Measurements from ENCODE around the gene MPRIP. TPM values are rescaled to one million over a fixed set of nuclear protein-coding genes. Genes with fewer than 3 reads are reported as not detected.

Gene MPRIP
- total RNA-seq, 2 donors from 2014 or later, result 84.3 to 258 TPM

DNA sequence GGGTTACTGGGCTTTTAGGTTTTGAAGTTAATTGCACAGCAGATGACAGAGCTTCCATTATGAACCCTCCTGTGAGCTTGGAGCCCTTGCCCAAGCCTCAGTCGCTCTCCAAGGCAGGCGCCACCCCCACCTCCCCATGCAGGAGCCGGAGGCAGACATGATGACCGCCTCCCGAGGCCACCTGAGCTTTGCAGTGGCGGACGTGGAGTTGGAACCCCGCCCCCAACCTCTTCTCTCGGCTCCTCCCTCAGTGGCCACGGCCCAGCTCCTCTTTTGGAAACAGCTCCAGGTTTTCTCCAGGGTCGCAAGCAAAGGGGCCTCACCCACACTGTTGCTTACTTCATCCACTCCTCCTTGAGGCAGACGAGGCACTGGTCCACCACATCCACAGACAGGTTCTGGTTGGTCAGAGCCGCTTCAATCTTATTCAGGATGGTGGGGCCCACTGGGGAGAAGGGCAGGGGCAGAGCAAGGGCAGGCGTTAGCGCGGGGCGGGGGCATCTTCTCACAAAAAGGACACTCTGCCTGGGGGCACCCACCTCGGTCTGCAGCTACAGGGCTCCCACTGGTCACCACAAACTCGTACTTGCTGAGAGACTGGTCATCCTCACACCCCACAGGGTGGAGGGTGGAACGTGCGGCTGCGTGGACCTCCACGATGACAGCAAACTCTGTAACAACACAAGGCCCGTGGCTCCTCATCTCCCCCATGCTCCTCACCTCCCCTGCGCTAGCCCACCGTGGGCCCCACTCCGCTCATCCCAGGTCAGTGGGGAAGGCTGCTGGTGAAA, 172.6 kb downstream of the MPRIP start:
- no peaks in the 10 kb centered on the region for H3K9me3 ChIP-seq
- WGBS, result 86% methylated on average over 27 of the region's 27 CpGs
- H3K27me3 ChIP-seq (replicated peaks; ENCODE audit: insufficient read depth), result no peaks in the 10 kb centered on the region
- intact Hi-C loops (cut with DNase I), result no loop called here
- DNase-seq (ENCODE audit: low spot score), result no peak
- no peak overlapping the region for H3K27ac ChIP-seq
- H3K36me3 ChIP-seq, result peaks cover 13 to 39% of the 10 kb centered on the region in 2 donors
- H3K4me1 ChIP-seq (replicated peaks), result no peaks in the 10 kb centered on the region
- H3K4me3 ChIP-seq, result no peak overlapping the region
- TF ChIP-seq, protein P1, sequence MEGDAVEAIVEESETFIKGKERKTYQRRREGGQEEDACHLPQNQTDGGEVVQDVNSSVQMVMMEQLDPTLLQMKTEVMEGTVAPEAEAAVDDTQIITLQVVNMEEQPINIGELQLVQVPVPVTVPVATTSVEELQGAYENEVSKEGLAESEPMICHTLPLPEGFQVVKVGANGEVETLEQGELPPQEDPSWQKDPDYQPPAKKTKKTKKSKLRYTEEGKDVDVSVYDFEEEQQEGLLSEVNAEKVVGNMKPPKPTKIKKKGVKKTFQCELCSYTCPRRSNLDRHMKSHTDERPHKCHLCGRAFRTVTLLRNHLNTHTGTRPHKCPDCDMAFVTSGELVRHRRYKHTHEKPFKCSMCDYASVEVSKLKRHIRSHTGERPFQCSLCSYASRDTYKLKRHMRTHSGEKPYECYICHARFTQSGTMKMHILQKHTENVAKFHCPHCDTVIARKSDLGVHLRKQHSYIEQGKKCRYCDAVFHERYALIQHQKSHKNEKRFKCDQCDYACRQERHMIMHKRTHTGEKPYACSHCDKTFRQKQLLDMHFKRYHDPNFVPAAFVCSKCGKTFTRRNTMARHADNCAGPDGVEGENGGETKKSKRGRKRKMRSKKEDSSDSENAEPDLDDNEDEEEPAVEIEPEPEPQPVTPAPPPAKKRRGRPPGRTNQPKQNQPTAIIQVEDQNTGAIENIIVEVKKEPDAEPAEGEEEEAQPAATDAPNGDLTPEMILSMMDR (IDR thresholded peaks at IDR 0.05), result no peak
- TF ChIP-seq POLR2AphosphoS5 (IDR thresholded peaks at IDR 0.05), result no peak
- no peak for TF ChIP-seq POLR2A (IDR thresholded peaks at IDR 0.05)

DNA sequence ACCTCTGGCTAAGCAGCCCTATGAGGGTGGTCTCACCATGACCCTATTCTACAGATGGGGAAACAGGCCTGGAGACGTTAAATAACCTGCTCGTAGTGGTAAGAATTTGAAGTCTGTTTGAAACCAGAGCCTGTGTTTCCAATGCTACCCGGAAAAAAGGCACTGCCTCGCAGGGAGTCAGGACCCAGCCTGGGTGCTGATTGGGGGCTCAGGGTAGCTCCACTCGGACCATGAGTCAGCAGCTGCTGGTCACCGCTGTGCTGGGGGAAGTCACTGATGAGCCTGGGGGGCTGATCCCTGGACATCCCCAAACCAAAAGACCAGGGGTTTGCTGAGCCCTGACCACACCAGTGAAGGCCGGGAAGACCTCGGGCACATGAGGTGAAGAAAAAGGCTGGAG, 173.3 kb downstream of the MPRIP start:
- 83% methylated on average over 8 of the region's 8 CpGs for WGBS
- DNase-seq (ENCODE audit: low spot score), result no peak
- Histone ChIP-seq H3K36me3 (peaks cover 14 to 46% of the 10 kb centered on the region in 2 donors), H3K4me3 (no peak overlapping the region), H3K27me3 (replicated peaks; ENCODE audit: insufficient read depth) (no peaks in the 10 kb centered on the region), H3K9me3 (no peaks in the 10 kb centered on the region), H3K4me1 (replicated peaks) (no peaks in the 10 kb centered on the region), H3K27ac (no peak overlapping the region)
- intact Hi-C loops (cut with DNase I), result no loop called here
- TF ChIP-seq POLR2A (IDR thresholded peaks at IDR 0.05) (no peak), POLR2AphosphoS5 (IDR thresholded peaks at IDR 0.05) (no peak)
- TF ChIP-seq, protein P1 (IDR thresholded peaks at IDR 0.05), result no peak

DNA sequence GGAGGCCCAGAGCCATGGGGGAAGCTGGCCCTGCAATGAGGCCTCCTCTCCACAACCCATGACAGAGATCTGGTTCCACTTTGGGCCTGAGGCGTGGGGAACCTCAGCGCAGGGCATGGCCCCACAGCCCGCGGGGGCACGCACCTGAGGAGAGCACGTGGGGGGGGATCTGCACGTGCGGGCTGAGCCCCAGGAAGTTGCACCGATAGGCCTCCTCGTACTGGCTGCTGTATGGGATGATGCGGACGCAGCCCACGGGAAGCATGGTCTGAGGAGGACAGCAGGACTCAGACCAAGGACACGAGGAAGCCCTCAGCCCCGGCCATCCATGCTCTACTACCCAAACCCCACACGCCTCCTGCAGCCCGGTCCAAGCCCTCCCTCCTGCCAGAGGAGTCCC, 174.0 kb downstream of the MPRIP start:
- H3K36me3 ChIP-seq, result peaks cover 19 to 51% of the 10 kb centered on the region in 2 donors

DNA sequence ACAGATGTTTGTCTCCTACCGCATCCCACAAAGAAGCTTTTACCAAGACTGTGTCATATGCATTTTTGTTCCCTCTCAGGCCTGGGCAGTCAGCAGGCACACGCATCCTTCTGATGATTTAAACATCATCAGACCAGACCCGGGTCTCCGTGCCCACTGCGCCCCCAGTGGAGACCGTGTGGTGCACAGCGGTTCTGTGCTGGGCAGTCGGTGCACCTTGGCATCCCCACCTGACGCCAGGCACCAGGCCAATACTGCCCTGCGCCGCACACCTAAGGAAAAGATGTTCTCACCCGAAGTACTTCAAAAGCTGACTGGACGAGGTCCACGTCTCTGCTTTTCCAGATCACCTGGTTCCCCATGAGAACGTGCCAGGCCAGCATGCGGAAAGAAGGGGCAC, 174.5 kb downstream of the MPRIP start:
- TF ChIP-seq POLR2A (IDR thresholded peaks at IDR 0.05), result no peak
- TF ChIP-seq, protein P1 (IDR thresholded peaks at IDR 0.05), result no peak
- no peak for TF ChIP-seq POLR2AphosphoS5 (IDR thresholded peaks at IDR 0.05)
- Histone ChIP-seq H3K36me3 (peaks cover 19 to 56% of the 10 kb centered on the region in 2 donors), H3K4me1 (replicated peaks) (no peaks in the 10 kb centered on the region), H3K27ac (no peak overlapping the region), H3K9me3 (no peaks in the 10 kb centered on the region), H3K27me3 (replicated peaks; ENCODE audit: insufficient read depth) (no peaks in the 10 kb centered on the region), H3K4me3 (no peak overlapping the region)
- DNase-seq (ENCODE audit: low spot score), result no peak
- intact Hi-C loops (cut with DNase I), result no loop called here
- WGBS, result 73% methylated on average over 16 of the region's 16 CpGs

More for the DNA sequence above, 174.0 kb downstream of the MPRIP start:
- Histone ChIP-seq H3K4me1 (replicated peaks) (no peaks in the 10 kb centered on the region), H3K27ac (no peak overlapping the region), H3K27me3 (replicated peaks; ENCODE audit: insufficient read depth) (no peaks in the 10 kb centered on the region), H3K9me3 (no peaks in the 10 kb centered on the region), H3K4me3 (no peak overlapping the region)
- intact Hi-C loops (cut with DNase I), result no loop called here
- DNase-seq (ENCODE audit: low spot score), result no peak
- 88% methylated on average over 17 of the region's 17 CpGs for WGBS
- TF ChIP-seq, protein P1 (IDR thresholded peaks at IDR 0.05), result no peak
- TF ChIP-seq POLR2AphosphoS5 (IDR thresholded peaks at IDR 0.05) (no peak), POLR2A (IDR thresholded peaks at IDR 0.05) (no peak)

DNA sequence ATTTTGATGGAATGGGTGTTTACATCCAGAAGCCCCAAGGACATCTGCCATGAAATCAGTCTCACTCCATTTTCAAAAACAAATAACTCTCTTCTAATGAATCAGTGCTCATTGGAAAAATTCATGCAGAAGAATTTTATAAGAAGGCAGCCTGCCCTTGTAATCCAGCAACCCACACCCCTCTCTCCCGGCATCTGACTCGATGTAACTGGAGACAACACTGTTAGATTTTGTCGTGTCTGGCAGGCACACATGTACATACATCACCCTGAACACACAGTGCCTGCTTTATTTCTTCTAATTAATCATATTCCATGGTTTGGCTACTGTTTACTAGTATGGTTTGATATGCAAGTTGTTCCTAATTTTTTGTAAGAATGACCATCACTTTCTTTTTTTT, 175.7 kb downstream of the MPRIP start:
- Histone ChIP-seq H3K36me3 (peaks cover 19 to 64% of the 10 kb centered on the region in 2 donors), H3K27me3 (replicated peaks; ENCODE audit: insufficient read depth) (no peaks in the 10 kb centered on the region), H3K9me3 (no peaks in the 10 kb centered on the region), H3K4me1 (replicated peaks) (no peaks in the 10 kb centered on the region), H3K27ac (no peak overlapping the region), H3K4me3 (no peak overlapping the region)
- intact Hi-C loops (cut with DNase I), result no loop called here
- no peak for DNase-seq (ENCODE audit: low spot score)
- 42% methylated on average over 3 of the region's 3 CpGs for WGBS
- TF ChIP-seq POLR2AphosphoS5 (IDR thresholded peaks at IDR 0.05) (no peak), POLR2A (IDR thresholded peaks at IDR 0.05) (no peak)
- TF ChIP-seq, protein P1 (IDR thresholded peaks at IDR 0.05), result no peak
